Fibroblast of the aortic adventitia (primary cell): ENCODE measurements around the gene PROSER3. TPM values are rescaled to one million over a fixed set of nuclear protein-coding genes. Genes with fewer than 3 reads are reported as not detected.

Source experiments
- DNase-seq: peaks from one replicate; pipeline ENCODE4 v3.0.0-alpha.2; 2010; ENCODE audit warnings: low read depth
- H3K4me3 ChIP-seq: 2 replicates; pipeline ENCODE4 v1.5.1; 2011; ENCODE audit warnings: low read depth, mild to moderate bottlenecking, control low read depth, low read length, moderate library complexity
- total RNA-seq: library from RNA; depleted of rRNA; stranded (reverse); fragments of >200 nt; gene quantifications from 2 replicates; pipeline ENCODE4 v1.2.3, GENCODE V29; 2012; ENCODE audit warnings: low replicate concordance
- TF ChIP-seq, protein P1 (sequence below): IDR thresholded peaks from 2 replicates; pipeline ENCODE4 v1.5.1; 2011; ENCODE audit warnings: mild to moderate bottlenecking, low read length, control low read depth, inconsistent platforms; ENCODE audit not compliant: insufficient read depth

The PROSER3 gene
- total RNA-seq, 1 donor: 10.8 TPM

GRCh38 chr19:35732540-35733179, 25.3 kb upstream of the PROSER3 start:
- TF ChIP-seq, protein P1, sequence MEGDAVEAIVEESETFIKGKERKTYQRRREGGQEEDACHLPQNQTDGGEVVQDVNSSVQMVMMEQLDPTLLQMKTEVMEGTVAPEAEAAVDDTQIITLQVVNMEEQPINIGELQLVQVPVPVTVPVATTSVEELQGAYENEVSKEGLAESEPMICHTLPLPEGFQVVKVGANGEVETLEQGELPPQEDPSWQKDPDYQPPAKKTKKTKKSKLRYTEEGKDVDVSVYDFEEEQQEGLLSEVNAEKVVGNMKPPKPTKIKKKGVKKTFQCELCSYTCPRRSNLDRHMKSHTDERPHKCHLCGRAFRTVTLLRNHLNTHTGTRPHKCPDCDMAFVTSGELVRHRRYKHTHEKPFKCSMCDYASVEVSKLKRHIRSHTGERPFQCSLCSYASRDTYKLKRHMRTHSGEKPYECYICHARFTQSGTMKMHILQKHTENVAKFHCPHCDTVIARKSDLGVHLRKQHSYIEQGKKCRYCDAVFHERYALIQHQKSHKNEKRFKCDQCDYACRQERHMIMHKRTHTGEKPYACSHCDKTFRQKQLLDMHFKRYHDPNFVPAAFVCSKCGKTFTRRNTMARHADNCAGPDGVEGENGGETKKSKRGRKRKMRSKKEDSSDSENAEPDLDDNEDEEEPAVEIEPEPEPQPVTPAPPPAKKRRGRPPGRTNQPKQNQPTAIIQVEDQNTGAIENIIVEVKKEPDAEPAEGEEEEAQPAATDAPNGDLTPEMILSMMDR: no peak
- no peak for DNase-seq
- no peak overlapping the region for H3K4me3 ChIP-seq

DNA sequence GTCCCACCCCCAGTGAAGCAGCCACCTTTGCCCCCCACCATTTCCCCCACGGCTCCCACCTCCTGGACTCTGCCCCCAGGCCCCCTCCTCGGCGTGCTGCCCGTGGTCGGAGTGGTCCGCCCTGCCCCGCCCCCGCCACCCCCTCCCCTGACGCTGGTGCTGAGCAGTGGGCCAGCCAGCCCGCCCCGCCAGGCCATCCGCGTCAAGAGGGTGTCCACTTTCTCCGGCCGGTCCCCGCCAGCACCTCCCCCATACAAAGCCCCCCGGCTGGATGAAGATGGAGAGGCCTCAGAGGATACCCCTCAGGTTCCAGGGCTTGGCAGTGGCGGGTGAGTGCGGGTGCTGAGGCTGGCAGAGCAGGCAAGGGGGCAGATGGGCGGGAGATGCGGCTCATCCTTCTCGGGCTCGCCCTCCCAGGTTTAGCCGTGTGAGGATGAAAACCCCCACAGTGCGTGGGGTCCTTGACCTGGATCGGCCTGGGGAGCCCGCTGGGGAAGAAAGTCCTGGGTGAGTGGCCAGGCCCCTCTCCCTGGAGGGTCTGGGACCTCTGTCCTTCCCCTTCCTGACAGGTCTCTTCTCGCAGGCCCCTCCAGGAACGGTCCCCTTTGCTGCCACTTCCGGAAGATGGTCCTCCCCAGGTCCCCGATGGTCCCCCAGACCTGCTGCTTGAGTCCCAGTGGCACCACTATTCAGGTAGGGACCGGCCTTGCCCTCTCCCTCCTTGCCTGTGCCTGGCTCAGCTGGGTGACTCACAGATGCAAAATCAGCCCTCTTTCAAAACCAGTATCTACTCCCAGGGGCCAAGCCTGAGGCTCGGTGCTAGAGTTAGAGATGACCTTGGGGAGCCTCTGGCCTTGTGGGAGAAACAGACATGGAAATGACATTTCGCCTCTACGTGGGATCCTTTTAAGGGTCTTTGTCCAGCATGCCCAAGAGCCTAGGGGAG, 24.5 kb upstream of the PROSER3 start:
- TF ChIP-seq, protein P1: no peak
- DNase-seq: no peak
- H3K4me3 ChIP-seq: no peak overlapping the region

DNA sequence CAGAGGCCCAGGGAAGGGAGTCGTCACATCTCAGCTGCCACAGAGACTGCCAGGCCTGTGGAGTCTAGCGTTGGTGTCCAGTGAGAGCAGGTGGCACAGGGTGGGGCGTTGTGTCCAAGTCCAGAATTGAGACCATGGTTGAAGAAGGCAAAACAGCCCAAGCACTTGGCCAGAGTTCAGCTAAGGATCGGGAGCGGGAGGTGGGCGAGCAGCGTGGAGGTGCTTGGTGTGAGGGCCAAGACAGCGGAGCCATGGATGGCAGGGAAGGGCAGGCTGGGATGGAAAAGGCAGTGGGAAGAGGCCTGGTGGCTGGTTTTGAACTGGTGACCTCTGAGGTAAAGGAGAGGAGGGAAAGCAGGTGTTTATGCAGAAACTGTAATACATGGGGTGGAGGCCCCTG, 23.7 kb upstream of the PROSER3 start:
- H3K4me3 ChIP-seq: no peak overlapping the region
- DNase-seq: no peak
- TF ChIP-seq, protein P1: no peak

DNA sequence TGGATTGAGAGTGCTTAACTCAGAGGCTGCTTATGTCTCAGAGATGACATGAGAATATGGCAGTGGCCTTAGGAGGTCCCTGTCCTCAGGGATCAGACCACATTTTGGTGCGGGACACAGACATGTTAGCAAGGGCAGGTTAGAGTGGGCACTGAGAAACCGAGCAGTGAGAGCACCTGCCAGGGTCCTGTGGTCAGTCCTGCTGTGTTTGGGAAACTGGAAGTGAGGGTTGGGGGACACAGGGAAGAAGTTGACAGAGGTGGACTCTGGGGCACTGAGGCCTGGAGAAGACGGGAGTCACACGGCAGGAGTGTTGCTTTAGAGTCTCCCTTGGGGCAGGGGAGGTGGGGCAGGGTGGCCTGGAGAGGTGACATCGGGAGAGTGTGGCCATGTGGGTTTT, 23.1 kb upstream of the PROSER3 start:
- TF ChIP-seq, protein P1: no peak
- H3K4me3 ChIP-seq: no peak overlapping the region
- no peak for DNase-seq

DNA sequence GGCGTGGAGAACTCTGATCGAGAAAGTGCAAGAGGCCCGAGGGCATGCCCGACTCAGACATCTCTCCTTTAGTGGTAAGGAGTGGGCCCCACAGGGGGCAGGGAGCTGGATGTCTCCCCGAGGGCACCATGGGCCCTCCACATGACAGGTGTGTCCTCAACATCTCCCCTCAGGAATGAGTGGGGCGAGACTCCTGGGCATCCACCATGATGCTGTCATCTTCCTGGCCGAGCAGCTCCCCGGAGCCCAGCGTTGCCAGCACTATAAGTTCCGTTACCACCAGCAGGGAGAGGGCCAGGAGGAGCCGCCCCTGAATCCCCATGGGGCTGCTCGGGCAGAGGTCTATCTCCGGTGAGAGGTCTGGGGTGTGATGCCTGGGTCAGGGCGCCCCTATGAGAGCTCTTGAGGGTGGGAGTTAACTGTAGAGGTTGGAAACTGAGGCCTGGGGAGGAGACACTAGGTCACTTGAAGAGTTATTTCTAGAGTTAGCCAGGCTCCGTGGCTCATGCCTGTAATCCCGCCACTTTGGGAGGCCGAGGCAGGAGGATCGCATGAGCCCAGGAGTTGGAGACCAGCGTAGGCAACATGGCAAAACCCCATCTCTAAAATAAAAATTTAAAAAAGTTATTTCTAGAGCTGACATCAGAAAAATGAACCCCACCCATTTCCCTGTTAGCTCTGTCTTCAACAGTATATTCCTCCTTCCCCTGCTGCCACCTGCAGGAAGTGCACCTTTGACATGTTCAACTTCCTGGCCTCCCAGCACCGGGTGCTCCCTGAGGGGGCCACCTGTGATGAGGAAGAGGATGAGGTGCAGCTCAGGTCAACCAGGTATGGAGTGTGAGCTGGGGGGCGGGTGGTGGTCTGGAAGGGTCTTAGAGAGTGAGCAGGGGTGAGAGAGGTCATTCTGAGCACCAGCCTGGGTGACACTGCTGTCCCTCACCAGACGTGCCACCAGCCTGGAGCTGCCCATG, 20.8 kb upstream of the PROSER3 start:
- no peak for DNase-seq
- H3K4me3 ChIP-seq: no peak overlapping the region
- TF ChIP-seq, protein P1: peak; percentile 22
